HG03460 (cell line): ENCODE data around the gene ZFYVE19.
"Not testable (repeated sequence)": the region's sequence is repeated elsewhere in the genome, so short reads cannot be mapped to it uniquely, and the experiment has no call there.

Experiments
- ATAC-seq: cut with Tn5 transposase; IDR thresholded peaks from one replicate; pipeline ENCODE4 v1.9.1; 2021; ENCODE audit not compliant: unreplicated experiment

The ZFYVE19 gene

DNA sequence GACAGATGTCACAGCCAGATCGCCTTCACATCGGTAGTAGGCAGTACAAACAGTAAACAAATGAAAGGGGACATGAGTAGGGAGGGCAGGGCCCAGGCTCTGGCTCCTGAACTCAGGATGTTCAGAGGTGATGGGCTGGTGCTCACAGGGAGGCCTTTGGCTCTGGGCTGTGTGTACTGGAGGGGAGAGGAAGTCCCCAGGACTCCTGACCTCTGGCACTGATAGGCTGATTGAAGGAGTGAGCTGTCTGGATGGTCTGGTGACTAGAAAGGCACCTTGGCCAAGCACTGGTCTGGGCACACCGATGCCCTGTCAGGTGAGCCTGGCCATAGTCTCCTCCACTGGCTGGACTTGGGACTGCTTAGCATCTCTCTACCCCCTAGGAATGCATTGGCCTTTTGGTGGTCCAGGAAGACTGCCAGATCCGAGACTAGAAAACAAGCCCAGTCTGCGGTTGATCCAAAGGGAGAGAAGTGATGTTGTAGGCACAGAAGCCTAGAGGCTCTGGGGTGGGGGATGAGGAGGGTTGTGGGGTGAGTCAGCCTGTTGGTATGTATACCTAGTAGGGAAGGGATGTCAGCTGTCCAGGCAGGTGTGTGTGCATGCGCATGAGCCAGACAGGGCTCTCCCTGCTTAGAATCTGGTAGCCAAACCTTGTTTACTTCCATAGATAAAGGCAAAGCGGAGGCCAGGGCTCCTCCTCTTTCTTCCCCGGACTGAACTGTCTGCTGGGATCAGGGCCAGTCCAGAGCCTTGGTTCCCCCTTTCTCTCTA lies 38.8 kb downstream of the ZFYVE19 start:
- no peak for ATAC-seq

DNA sequence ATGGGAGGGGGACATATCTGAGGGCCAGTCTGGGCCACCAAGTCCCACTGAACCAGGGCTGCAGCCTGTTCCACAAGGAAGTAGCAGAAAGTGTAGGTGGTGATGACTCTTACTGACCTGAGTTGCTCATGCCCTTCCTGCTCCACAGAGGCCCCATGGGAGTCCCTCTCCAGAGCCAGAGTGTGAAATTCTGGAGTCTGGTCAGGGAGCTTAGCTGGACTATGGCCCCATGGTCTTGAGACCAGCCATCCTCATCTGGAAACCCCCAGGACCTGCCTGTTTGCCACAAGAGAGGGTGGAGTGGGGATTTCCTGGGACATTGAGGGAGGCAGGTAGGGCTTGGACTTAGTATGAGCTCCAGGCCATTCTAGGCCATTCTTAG lies 39.9 kb downstream of the ZFYVE19 start:
- ATAC-seq, result no peak

DNA sequence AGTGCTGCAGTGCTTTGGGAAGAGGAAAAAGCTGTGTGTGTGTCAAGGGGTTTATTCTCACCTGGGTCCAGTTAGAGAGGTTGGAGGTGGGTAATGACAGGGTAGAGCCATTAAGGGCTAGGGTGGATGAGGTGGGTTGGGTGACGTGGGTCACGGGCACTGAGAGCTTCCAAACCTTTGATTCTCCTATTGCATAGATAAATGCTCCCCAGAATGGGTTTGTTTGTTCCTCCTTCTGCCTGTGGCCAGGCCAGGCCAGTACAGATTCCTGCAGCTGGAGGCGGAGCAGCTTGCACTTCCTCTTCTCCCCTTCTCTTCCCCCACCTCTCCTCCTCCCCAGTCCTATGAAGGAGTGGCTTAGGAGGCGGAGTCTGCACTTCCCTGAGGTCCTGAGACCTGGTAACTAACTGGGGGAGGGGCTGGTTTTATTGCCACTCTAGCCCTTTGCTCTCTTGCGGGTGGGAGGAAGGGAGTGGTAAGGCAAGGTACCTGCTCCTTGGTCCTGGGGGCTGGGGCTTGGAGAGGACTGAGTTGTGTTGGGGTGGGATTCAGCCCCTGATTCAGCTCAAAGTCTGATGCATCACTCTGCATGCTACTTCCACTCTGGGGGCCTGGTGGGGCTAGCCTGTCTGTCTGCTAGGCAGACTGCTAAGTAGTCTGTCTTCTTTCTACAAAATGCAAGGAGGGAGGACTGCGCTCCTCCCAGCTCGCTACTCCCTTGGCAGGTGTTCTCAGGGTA lies 40.5 kb downstream of the ZFYVE19 start:
- ATAC-seq, result no peak

DNA sequence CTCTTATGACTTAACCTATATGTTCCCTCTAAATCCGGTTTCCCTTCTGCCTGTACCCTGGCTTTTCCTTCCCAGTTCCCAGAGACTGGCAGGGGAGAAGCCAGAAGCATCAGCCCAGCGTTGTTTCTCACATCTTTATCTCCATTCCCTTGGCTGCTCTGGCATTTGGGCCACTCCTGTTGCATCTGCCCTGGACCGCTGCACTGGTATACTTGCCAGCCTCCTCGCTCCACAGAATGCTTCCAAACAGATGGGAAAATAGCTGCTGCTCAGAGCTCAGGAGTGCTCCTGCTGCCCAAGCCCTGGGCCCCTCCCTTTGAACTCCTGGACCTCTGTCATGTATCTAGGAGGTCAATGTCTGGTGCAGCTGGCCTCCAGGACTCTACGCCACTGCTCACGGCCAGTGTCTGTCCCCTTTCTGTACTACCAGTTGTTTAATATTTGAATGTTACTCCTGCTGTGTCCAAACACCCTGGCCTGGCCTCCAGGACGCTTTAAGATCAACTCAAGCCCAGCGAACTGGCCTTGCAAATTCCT lies 43.8 kb downstream of the ZFYVE19 start:
- no peak for ATAC-seq

DNA sequence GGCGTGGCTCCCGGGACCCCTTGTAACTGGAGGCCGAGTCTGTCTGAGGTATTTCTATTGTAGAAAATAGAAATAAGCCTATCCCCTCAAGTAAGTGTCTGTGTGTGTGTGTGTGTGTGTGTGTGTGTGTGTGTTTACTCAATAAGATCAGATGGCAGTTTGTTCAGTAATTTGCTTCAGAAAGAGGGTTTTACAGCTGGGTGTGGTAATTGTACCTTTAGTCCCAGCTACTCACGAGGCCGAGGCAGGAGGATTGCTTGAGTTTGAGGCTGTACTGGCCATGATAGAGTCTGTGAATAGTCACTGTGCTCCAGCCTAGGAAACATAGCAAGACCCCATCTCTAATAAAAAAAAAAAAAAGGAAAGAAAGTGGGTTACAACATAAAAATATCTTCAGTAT lies 45.6 kb downstream of the ZFYVE19 start:
- ATAC-seq, result no peak

DNA sequence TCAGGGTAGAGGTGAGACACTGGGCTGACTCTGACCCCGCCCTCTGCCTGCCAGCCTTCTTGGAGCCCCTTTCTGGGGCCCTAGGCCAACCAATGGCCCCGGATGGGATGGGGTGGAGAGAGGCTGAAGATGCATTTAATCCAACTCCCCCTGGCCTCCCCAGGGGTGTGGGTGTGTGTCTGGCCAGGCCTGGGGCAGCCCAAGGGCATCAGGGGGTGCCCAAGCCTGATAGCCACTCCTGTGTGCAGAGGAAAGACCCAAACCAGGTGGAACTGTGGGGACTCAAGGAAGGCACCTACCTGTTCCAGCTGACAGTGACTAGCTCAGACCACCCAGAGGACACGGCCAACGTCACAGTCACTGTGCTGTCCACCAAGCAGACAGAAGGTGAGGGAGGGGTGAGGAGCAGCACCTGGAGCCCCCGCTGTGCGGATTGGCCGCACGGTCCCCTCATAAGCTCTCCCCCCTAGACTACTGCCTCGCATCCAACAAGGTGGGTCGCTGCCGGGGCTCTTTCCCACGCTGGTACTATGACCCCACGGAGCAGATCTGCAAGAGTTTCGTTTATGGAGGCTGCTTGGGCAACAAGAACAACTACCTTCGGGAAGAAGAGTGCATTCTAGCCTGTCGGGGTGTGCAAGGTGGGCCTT lies 46.5 kb downstream of the ZFYVE19 start:
- no peak for ATAC-seq

DNA sequence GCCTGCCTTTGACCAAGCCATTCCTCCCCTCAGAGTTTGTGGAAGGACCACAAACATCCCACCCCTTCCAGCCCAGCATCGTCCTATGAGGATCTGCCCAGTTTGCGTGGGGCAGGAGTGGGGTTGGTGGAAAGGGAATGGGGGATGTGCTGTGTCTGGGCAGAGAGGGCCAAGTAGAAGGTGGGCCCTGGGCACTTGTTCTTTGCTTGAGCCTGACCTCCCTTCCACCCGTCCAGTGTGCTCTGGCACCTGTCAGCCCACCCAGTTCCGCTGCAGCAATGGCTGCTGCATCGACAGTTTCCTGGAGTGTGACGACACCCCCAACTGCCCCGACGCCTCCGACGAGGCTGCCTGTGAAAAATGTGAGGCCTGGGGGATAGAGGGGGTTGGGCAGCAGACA lies 47.3 kb downstream of the ZFYVE19 start:
- ATAC-seq, result no peak

DNA sequence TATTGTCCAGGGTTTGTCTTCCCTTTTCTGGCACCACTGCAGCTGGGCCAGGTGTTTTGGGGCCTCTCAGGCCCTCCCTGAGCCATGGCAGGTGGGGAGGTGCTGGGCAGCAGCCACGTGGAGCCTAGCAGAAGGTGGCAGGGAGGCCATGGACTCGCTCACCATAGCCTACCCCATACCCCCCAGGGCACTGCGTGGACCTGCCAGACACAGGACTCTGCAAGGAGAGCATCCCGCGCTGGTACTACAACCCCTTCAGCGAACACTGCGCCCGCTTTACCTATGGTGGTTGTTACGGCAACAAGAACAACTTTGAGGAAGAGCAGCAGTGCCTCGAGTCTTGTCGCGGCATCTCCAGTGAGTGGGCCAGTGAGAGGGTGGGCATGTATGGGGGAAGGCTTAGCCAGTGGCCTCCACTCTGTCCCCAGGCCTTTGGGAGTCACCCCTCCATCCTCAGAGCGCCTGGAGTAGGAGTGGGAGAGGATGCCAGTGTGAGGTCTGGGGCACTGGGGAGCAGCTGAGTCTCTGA lies 48.9 kb downstream of the ZFYVE19 start:
- ATAC-seq, result no peak

DNA sequence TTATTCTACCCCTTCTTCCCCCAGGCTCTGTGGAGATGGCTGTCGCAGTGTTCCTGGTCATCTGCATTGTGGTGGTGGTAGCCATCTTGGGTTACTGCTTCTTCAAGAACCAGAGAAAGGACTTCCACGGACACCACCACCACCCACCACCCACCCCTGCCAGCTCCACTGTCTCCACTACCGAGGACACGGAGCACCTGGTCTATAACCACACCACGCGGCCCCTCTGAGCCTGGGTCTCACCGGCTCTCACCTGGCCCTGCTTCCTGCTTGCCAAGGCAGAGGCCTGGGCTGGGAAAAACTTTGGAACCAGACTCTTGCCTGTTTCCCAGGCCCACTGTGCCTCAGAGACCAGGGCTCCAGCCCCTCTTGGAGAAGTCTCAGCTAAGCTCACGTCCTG lies 49.9 kb downstream of the ZFYVE19 start:
- no peak for ATAC-seq

DNA sequence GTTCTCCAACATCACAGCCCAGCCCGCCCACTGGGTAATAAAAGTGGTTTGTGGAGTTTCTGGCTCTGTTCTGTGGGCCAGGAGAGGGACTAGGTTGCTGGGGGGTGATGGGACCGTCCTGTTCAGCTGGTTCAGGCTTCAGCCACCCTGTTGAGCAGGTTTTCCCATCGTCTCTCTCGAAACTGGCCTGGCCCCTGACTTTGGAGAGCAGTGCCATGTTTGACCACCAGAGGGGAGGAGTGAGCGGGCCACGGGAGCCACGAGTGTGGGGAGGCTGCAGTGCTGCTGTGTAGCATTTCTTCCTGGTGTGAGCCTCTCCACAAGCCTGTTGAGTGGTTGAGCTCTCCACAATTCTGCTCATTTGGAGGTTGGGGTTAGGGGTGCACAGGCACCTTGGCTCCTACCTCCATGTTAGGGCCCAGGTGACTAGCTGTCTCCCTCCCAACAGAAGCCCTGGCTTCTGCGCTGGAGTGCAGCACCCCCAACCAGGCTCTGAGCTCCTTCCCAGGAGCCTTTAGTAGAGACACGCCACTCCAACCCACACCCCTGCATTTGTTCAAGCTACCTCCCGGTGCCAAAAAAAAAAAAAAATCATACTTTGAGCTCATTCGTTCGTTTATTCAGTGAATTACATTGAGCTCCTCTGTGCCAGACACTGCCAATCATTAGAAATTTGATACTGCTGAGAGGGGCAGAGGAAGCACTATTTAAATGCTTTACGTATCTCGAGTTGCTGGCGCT lies 50.9 kb downstream of the ZFYVE19 start:
- ATAC-seq, result peak; percentile 75

DNA sequence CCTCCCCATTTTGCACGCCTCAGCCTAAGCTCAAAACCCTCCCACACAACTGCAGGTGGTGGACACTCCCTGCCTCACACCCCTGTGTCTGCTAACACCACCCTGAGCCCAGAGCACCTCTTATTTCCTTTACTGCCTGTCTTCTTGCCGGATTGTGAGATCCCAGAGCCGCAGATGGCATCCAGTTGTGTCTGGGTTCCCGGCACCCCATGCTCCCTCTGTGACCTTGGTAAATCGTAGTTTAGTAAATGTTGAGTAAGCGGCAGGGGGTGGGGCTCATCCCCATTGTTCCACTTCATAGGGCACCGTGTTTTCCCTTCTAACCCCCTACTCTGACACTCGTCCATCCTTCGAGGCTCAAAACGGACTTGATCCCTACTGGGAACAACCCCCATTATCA lies 51.8 kb downstream of the ZFYVE19 start:
- no peak for ATAC-seq

DNA sequence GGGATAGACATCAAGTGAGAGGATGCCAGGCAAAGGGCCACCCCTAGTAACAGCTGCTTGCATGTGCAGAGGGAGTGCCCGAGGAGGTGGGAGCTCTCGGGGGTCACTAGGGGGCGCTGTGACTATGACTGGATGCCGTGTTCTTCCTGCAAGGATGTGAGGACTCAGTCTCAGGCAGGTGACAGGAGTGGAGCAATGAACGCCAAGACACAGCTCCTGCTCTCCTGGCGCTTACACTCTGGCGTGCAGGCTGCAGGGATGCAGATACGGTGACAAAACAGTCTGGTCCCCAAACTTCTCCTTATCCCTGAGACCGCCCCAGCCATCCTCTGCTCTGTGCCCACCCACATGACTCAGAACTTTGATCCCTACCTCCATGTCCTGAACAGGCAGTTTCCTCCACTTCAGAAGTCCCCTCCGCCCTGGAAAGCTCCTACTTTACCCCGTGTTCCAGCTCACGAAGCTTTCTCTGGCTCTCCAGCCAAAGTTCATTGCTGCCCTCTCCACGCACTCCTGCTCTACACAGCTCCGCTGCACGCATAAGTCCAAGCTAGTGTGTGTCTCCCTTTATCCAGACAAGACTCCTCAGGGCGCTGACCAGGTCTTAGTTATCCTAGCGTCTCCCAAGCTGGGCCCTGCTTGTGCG lies 52.4 kb downstream of the ZFYVE19 start:
- ATAC-seq, result peak; percentile 65

DNA sequence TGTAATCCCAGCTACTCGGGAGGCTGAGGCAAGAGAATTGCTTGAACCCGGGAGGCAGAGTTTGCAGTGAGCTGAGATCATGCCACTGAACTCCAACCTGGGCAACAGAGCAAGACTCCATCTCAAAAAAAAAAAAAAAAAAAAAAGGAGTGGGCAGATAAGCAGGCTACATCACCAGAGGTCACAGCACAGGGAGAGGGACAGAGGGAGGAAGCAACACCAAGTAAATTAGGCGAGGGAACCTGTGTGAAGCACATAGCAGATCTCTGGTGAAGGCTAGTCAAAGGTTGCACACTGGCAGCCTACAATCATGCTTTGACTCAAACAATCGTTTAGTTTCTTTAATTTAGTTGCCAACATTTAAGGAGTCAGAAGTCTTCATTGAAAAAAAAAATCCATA lies 54.3 kb downstream of the ZFYVE19 start:
- ATAC-seq, result not testable (repeated sequence)

DNA sequence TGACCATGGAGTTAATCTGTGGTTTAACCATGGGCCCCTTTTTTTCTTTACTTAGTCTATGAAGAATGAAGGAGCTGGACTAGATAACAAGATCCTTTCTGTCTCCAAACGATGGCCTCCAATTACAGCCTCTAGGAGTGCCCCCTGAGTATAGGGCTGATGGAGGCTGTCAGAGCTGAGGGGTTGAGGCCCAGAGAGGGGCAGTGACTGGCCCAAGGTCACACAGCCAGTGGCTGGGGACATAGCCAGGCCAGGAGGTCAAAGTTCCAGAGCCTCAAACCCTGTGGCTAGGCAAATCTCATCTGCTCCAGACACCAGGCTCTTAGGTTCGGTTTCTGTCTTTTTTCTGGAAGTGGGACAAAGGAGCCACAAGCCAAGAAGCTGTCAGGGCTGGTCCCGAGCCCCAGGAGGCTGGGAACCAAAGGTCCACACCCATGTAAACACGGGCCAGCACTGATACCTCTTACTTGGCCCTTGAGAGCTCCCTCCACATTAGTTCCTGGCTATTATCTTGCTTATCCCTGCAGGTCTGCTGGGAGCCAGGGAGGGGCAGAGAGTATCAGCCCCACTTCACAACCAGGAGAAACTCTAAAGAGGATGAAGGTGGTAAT lies 56.9 kb downstream of the ZFYVE19 start:
- ATAC-seq, result no peak
